Limb (tissue), 2 donors: ENCODE measurements around the gene ZBP1.

Experiments used
- DNase-seq, 2 donors: peaks; one replicate each; pipeline ENCODE4 v3.0.0-alpha.2; 2016; ENCODE audit errors: extremely low spot score in 2 of 2

The ZBP1 gene

GRCh38 chr20:57620274-57620990 is at the start of gene ZBP1:
Gene ZBP1, minus strand, starts transcription at chr20:57620426. Its CDS starts 131 bp downstream, at chr20:57620295.
- no peak for DNase-seq

GRCh38 chr20:57669632-57670031 is 49.4 kb upstream of the ZBP1 start:
- DNase-seq = no peak

- DNase-seq = no peak
Observed at GRCh38 chr20:57667924-57668782, 47.9 kb upstream of the ZBP1 start.

- DNase-seq = no peak
Observed at GRCh38 chr20:57667388-57667787, 47.2 kb upstream of the ZBP1 start.

- no peak for DNase-seq
Observed at GRCh38 chr20:57666834-57667157, 46.6 kb upstream of the ZBP1 start.

- DNase-seq = peak in 1 of 2 donors; percentile 23
Observed at GRCh38 chr20:57666106-57666833, 46.0 kb upstream of the ZBP1 start.

GRCh38 chr20:57665589-57665971 is 45.4 kb upstream of the ZBP1 start:
- no peak for DNase-seq

- DNase-seq = peak in 1 of 2 donors; percentile 19
Observed at GRCh38 chr20:57664924-57665588, 44.8 kb upstream of the ZBP1 start.

GRCh38 chr20:57664476-57664875 is 44.2 kb upstream of the ZBP1 start:
- DNase-seq = peak in 1 of 2 donors; percentile 27

GRCh38 chr20:57663681-57664451 is 43.6 kb upstream of the ZBP1 start:
- peak in 1 of 2 donors; percentile 26 for DNase-seq

GRCh38 chr20:57663241-57663640 is 43.0 kb upstream of the ZBP1 start:
- DNase-seq = peak in 1 of 2 donors; percentile 23

- DNase-seq = peak in 1 of 2 donors; percentile 60
Observed at GRCh38 chr20:57662456-57663240, 42.4 kb upstream of the ZBP1 start.

GRCh38 chr20:57661746-57662455 is 41.7 kb upstream of the ZBP1 start:
- DNase-seq = peak in 1 of 2 donors; percentile 23

- peak in 1 of 2 donors; percentile 42 for DNase-seq
Observed at GRCh38 chr20:57660922-57661745, 40.9 kb upstream of the ZBP1 start.

- no peak for DNase-seq
Observed at GRCh38 chr20:57660181-57660921, 40.1 kb upstream of the ZBP1 start.

- DNase-seq = peak in 1 of 2 donors; percentile 24
Observed at GRCh38 chr20:57659517-57660180, 39.4 kb upstream of the ZBP1 start.
